ENCODE measurements around the gene CDH13.

Gene CDH13

GRCh38 chr16:83083361-83083760, 456.6 kb downstream of the CDH13 start:
- TF ChIP-seq CTCF (IDR thresholded peaks at IDR 0.05; ENCODE audit: control insufficient read depth, extremely low read depth, insufficient read depth) = no peak
- no peak overlapping the region for H3K4me3 ChIP-seq (ENCODE audit: low read depth, low read length)
- no peak for DNase-seq (ENCODE audit: low read depth)

GRCh38 chr16:83085660-83086059, 458.9 kb downstream of the CDH13 start:
- no peak for TF ChIP-seq CTCF (IDR thresholded peaks at IDR 0.05; ENCODE audit: control insufficient read depth, extremely low read depth, insufficient read depth)
- no peak overlapping the region for H3K4me3 ChIP-seq (ENCODE audit: low read depth, low read length)
- no peak for DNase-seq (ENCODE audit: low read depth)

- TF ChIP-seq CTCF (IDR thresholded peaks at IDR 0.05; ENCODE audit: control insufficient read depth, extremely low read depth, insufficient read depth) = no peak
- DNase-seq (ENCODE audit: low read depth) = no peak
- no peak overlapping the region for H3K4me3 ChIP-seq (ENCODE audit: low read depth, low read length)
These were observed 469.3 kb downstream of the CDH13 start for GRCh38 chr16:83095941-83096692.

- DNase-seq (ENCODE audit: low read depth) = no peak
- H3K4me3 ChIP-seq (ENCODE audit: low read depth, low read length) = no peak overlapping the region
- TF ChIP-seq CTCF (IDR thresholded peaks at IDR 0.05; ENCODE audit: control insufficient read depth, extremely low read depth, insufficient read depth) = no peak
These were observed 471.8 kb downstream of the CDH13 start for GRCh38 chr16:83098536-83098935.

- DNase-seq (ENCODE audit: low read depth) = no peak
- no peak overlapping the region for H3K4me3 ChIP-seq (ENCODE audit: low read depth, low read length)
- TF ChIP-seq CTCF (IDR thresholded peaks at IDR 0.05; ENCODE audit: control insufficient read depth, extremely low read depth, insufficient read depth) = no peak
These were observed 473.9 kb downstream of the CDH13 start for GRCh38 chr16:83100679-83101078.

- no peak for DNase-seq (ENCODE audit: low read depth)
- H3K4me3 ChIP-seq (ENCODE audit: low read depth, low read length) = no peak overlapping the region
- no peak for TF ChIP-seq CTCF (IDR thresholded peaks at IDR 0.05; ENCODE audit: control insufficient read depth, extremely low read depth, insufficient read depth)
These were observed 475.6 kb downstream of the CDH13 start for GRCh38 chr16:83102336-83102735.

Data from LNCaP clone FGC (cell line).